Measurements from ENCODE around the gene PIGZ. TPM values are rescaled to one million over a fixed set of nuclear protein-coding genes. Genes with fewer than 3 reads are reported as not detected.

The PIGZ gene
- total and polyA plus RNA-seq, 2 experiments from 2014 or later = 18.0 to 32.6 TPM

GRCh38 chr3:196938124-196938523 is 30.5 kb downstream of the PIGZ start:
- Histone ChIP-seq H3K4me1 (ENCODE audit: insufficient read depth) (peaks cover 3% of the 10 kb centered on the region), H3K9me2 (replicated peaks; ENCODE audit: insufficient read depth) (no peaks in the 10 kb centered on the region), H3K27me3 (no peaks in the 10 kb centered on the region), H3K36me3 (replicated peaks; ENCODE audit: insufficient read depth, low read depth) (peaks cover 3% of the 10 kb centered on the region), H2AFZ (no peak overlapping the region), H3K4me2 (no peak overlapping the region), H3K27ac (no peak overlapping the region), H4K20me1 (ENCODE audit: insufficient read depth, poor library complexity, severe bottlenecking) (peaks cover 3% of the 10 kb centered on the region), H3K79me2 (peaks cover 45% of the 10 kb centered on the region), H3K4me3 (no peak overlapping the region), H3K9me3 (ENCODE audit: low read depth) (no peaks in the 10 kb centered on the region)
- TF ChIP-seq, protein P1, sequence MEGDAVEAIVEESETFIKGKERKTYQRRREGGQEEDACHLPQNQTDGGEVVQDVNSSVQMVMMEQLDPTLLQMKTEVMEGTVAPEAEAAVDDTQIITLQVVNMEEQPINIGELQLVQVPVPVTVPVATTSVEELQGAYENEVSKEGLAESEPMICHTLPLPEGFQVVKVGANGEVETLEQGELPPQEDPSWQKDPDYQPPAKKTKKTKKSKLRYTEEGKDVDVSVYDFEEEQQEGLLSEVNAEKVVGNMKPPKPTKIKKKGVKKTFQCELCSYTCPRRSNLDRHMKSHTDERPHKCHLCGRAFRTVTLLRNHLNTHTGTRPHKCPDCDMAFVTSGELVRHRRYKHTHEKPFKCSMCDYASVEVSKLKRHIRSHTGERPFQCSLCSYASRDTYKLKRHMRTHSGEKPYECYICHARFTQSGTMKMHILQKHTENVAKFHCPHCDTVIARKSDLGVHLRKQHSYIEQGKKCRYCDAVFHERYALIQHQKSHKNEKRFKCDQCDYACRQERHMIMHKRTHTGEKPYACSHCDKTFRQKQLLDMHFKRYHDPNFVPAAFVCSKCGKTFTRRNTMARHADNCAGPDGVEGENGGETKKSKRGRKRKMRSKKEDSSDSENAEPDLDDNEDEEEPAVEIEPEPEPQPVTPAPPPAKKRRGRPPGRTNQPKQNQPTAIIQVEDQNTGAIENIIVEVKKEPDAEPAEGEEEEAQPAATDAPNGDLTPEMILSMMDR (IDR thresholded peaks at IDR 0.05; ENCODE audit: poor library complexity) = no peak
- TF ChIP-seq EZH2 (IDR thresholded peaks at IDR 0.05; ENCODE audit: borderline replicate concordance) (no peak), EZH2phosphoT487 (IDR thresholded peaks at IDR 0.05; ENCODE audit: low read depth, severe bottlenecking, unreplicated experiment) (no peak)
- no peak for DNase-seq (ENCODE audit: low spot score)
- 93% methylated on average over 2 of the region's 2 CpGs for WGBS (ENCODE audit: low lambda C conversion rate, missing lambda C conversion rate)

DNA sequence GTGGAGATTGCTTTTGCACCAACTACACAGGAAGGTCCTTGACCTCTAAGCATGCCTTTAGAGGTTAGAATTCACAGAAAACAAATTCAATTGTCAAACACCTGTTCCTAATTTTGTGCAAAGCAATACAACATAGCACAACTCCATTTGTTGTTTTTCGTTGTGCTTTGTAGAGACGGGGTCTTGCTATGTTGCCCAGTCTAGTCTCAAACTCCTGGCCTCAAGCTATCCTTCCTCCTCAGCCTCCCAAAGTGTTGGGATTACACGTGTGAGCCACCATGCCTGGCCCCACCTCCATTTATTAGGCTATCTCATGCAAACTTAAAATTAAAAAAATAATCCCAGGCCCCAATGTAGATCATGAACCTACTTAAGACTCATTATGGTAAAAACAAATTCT is 32.3 kb downstream of the PIGZ start:
- DNase-seq (ENCODE audit: low spot score) = no peak
- Histone ChIP-seq H3K9me2 (replicated peaks; ENCODE audit: insufficient read depth) (no peaks in the 10 kb centered on the region), H3K27ac (no peak overlapping the region), H3K9me3 (ENCODE audit: low read depth) (no peaks in the 10 kb centered on the region), H4K20me1 (ENCODE audit: insufficient read depth, poor library complexity, severe bottlenecking) (peaks cover 3% of the 10 kb centered on the region), H3K27me3 (no peaks in the 10 kb centered on the region), H3K4me1 (ENCODE audit: insufficient read depth) (peaks cover 3% of the 10 kb centered on the region), H3K79me2 (peaks cover 35% of the 10 kb centered on the region), H2AFZ (no peak overlapping the region), H3K4me2 (no peak overlapping the region), H3K4me3 (no peak overlapping the region), H3K36me3 (replicated peaks; ENCODE audit: insufficient read depth, low read depth) (peaks cover 3% of the 10 kb centered on the region)
- WGBS (ENCODE audit: low lambda C conversion rate, missing lambda C conversion rate) = 88% methylated on average over 3 of the region's 3 CpGs
- TF ChIP-seq EZH2 (IDR thresholded peaks at IDR 0.05; ENCODE audit: borderline replicate concordance) (no peak), EZH2phosphoT487 (IDR thresholded peaks at IDR 0.05; ENCODE audit: low read depth, severe bottlenecking, unreplicated experiment) (no peak)
- TF ChIP-seq, protein P1 (IDR thresholded peaks at IDR 0.05; ENCODE audit: poor library complexity) = no peak

DNA sequence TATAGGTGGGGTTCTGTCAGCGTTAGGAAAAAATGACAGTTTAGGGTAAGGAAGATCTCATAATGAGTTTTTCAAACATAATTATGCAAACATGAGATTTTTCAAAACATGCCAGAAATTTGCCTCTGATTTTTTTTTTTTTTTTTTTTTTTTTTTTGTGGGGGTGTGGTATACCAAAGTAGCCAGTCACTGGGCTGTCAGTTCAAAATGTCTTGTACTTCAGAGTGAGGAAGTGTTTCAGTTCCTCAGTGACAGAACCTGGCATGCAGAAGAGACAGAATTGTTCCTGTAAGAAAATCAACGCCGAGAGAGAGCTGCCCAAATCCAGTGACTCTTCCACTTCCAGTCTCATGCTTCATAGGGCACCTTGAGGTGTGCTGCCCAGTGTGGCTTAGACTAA is 36.0 kb downstream of the PIGZ start:
- Histone ChIP-seq H3K36me3 (replicated peaks; ENCODE audit: insufficient read depth, low read depth) (no peaks in the 10 kb centered on the region), H3K27ac (no peak overlapping the region)
- WGBS (ENCODE audit: low lambda C conversion rate, missing lambda C conversion rate) = 95% methylated on average over 3 of the region's 3 CpGs

More for the DNA sequence above, 36.0 kb downstream of the PIGZ start:
- Histone ChIP-seq H3K27me3 (no peaks in the 10 kb centered on the region), H3K9me2 (replicated peaks; ENCODE audit: insufficient read depth) (no peaks in the 10 kb centered on the region), H3K4me2 (no peak overlapping the region), H4K20me1 (ENCODE audit: insufficient read depth, poor library complexity, severe bottlenecking) (no peaks in the 10 kb centered on the region), H3K4me3 (no peak overlapping the region), H3K4me1 (ENCODE audit: insufficient read depth) (no peaks in the 10 kb centered on the region), H3K79me2 (peaks cover 2% of the 10 kb centered on the region), H3K9me3 (ENCODE audit: low read depth) (no peaks in the 10 kb centered on the region), H2AFZ (no peak overlapping the region)
- TF ChIP-seq, protein P1 (IDR thresholded peaks at IDR 0.05; ENCODE audit: poor library complexity) = no peak
- TF ChIP-seq EZH2 (IDR thresholded peaks at IDR 0.05; ENCODE audit: borderline replicate concordance) = no peak
- TF ChIP-seq EZH2phosphoT487 (IDR thresholded peaks at IDR 0.05; ENCODE audit: low read depth, severe bottlenecking, unreplicated experiment) = no peak
- no peak for DNase-seq (ENCODE audit: low spot score)

Data from hepatocyte (in vitro differentiated cells).